AG04449 (cell line): ENCODE data around the gene CENPQ.

Experiments used
- CTCF ChIA-PET: fragments of 350-600 bp; formaldehyde crosslinking; extraction: SDS; loops from one replicate; lab custom pipeline; 2021; ENCODE audit warnings: antibody characterized with exemption; lab: Yijun Ruan, JAX
- POLR2A ChIA-PET: fragments of 400-600, 350-600 bp; formaldehyde crosslinking; extraction: SDS; loops from one replicate; lab custom pipeline; 2020; ENCODE audit warnings: antibody characterized with exemption, inconsistent platforms; lab: Yijun Ruan, JAX
- DNase-seq: peaks from one replicate; pipeline ENCODE4 v3.0.0-alpha.2; 2010; ENCODE audit warnings: low read depth, low spot score
- H3K4me3 ChIP-seq: 2 replicates; pipeline ENCODE4 v1.5.1; 2011; ENCODE audit warnings: low read depth, mild to moderate bottlenecking, control low read depth, low read length
- CTCF ChIP-seq: IDR thresholded peaks from one replicate; pipeline ENCODE4 v1.5.1; 2011; ENCODE audit warnings: mild to moderate bottlenecking, moderate library complexity, low read length, control low read depth, inconsistent platforms; ENCODE audit not compliant: insufficient read depth; ENCODE audit errors: missing control alignments

The CENPQ gene

GRCh38 chr6:49519660-49520059 is 56.5 kb downstream of the CENPQ start:
- no peak for DNase-seq
- POLR2A ChIA-PET, result no interaction called here
- no peak for TF ChIP-seq CTCF
- CTCF ChIA-PET, result interaction anchor here (1.9 to 2.3 kb wide), 2 partner anchors 12 to 87 kb away, joined by 6 to 13 read pairs; no protein-coding TSS in a partner anchor
- H3K4me3 ChIP-seq, result no peak overlapping the region

GRCh38 chr6:49522710-49523593 is 59.8 kb downstream of the CENPQ start:
- CTCF ChIA-PET, result interaction anchor here (1.9 to 2.1 kb wide), 2 partner anchors 9 to 12 kb away, joined by 7 to 10 read pairs; no protein-coding TSS in a partner anchor
- TF ChIP-seq CTCF, result no peak
- POLR2A ChIA-PET, result no interaction called here
- H3K4me3 ChIP-seq, result no peak overlapping the region
- no peak for DNase-seq

GRCh38 chr6:49523901-49524300 is 60.7 kb downstream of the CENPQ start:
- CTCF ChIA-PET, result interaction anchor here (0.9 to 2.1 kb wide), 3 partner anchors 8 to 84 kb away, joined by 4 to 10 read pairs (median 7); no protein-coding TSS in a partner anchor
- DNase-seq, result no peak

GRCh38 chr6:49524541-49524940 is 61.4 kb downstream of the CENPQ start:
- no peak overlapping the region for H3K4me3 ChIP-seq
- CTCF ChIA-PET, result interaction anchor here (2.1 kb wide), 1 partner anchor 11 kb away, joined by 7 read pairs; no protein-coding TSS in a partner anchor
- no peak for DNase-seq
- POLR2A ChIA-PET, result no interaction called here
- no peak for TF ChIP-seq CTCF

More at GRCh38 chr6:49523901-49524300, 60.7 kb downstream of the CENPQ start:
- POLR2A ChIA-PET, result no interaction called here
- no peak for TF ChIP-seq CTCF
- no peak overlapping the region for H3K4me3 ChIP-seq

GRCh38 chr6:49526598-49526997 is 63.4 kb downstream of the CENPQ start:
- no peak for TF ChIP-seq CTCF
- no peak overlapping the region for H3K4me3 ChIP-seq
- ChIA-PET POLR2A (no interaction called here), CTCF (interaction anchor here (1.5 kb wide), 1 partner anchor 82 kb away, joined by 4 read pairs; no protein-coding TSS in a partner anchor)
- no peak for DNase-seq

GRCh38 chr6:49527320-49527719 is 64.2 kb downstream of the CENPQ start:
- no peak overlapping the region for H3K4me3 ChIP-seq
- CTCF ChIA-PET, result interaction anchor here (1.5 kb wide), 1 partner anchor 82 kb away, joined by 4 read pairs; no protein-coding TSS in a partner anchor
- POLR2A ChIA-PET, result no interaction called here
- DNase-seq, result no peak
- TF ChIP-seq CTCF, result no peak
